WTC11 (cell line): ENCODE measurements around the gene IFNA5. TPM values are rescaled to one million over a fixed set of nuclear protein-coding genes. Genes with fewer than 3 reads are reported as not detected.

Experiments used
- ATAC-seq: fragments of 200-7000 bp; cut with Tn5 transposase; 2 replicates; pipeline ENCODE4 v1.10.0; 2021; ENCODE audit warnings: mild to moderate bottlenecking, moderate library complexity
- CTCF ChIA-PET: fragments of 300-600 bp; sonication (Branson Sonifier 250); formaldehyde crosslinking; loops from one replicate; lab custom pipeline; 2021; ENCODE audit warnings: antibody characterized with exemption; lab: Charles Lee
- POLR2A ChIA-PET: fragments of 350-600 bp; sonication (Branson Sonifier 250); formaldehyde crosslinking; loops from one replicate; lab custom pipeline; 2021; ENCODE audit warnings: antibody characterized with exemption; lab: Charles Lee
- DNase-seq: peaks from one replicate; pipeline ENCODE4 v3.0.0; 2021; ENCODE audit warnings: low spot score
- H3K27ac Mint-ChIP-seq: 2 replicates; pipeline ENCODE4 v1.8.0; 2021; ENCODE audit warnings: mixed read lengths
- H3K27me3 Mint-ChIP-seq: 2 replicates; pipeline ENCODE4 v1.8.0; 2021; ENCODE audit warnings: low read depth, mild to moderate bottlenecking, moderate library complexity, mixed read lengths
- H3K36me3 Mint-ChIP-seq: 2 replicates; pipeline ENCODE4 v1.8.0; 2021; ENCODE audit warnings: mixed read lengths
- H3K4me1 Mint-ChIP-seq: 2 replicates; pipeline ENCODE4 v1.8.0; 2022; ENCODE audit warnings: mixed read lengths
- H3K4me3 Mint-ChIP-seq: 2 replicates; pipeline ENCODE4 v1.8.0; 2021; ENCODE audit warnings: mild to moderate bottlenecking, moderate library complexity, mixed read lengths
- H3K9me3 Mint-ChIP-seq: 2 replicates; pipeline ENCODE4 v1.8.0; 2021; ENCODE audit warnings: mixed read lengths
- CREB1 ChIP-seq: sonication (generic); formaldehyde crosslinking; IDR thresholded peaks from 2 replicates; pipeline ENCODE4 v1.8.0; 2023; ENCODE audit warnings: mild to moderate bottlenecking, missing genetic modification reagents
- CREM ChIP-seq: sonication (generic); formaldehyde crosslinking; IDR thresholded peaks from 2 replicates; pipeline ENCODE4 v1.8.1; 2022; ENCODE audit warnings: mild to moderate bottlenecking, missing genetic modification reagents, moderate library complexity
- FOXP1 ChIP-seq: sonication (generic); formaldehyde crosslinking; IDR thresholded peaks from 2 replicates; pipeline ENCODE4 v1.8.0; 2022; ENCODE audit warnings: missing genetic modification reagents, mild to moderate bottlenecking, moderate library complexity, borderline replicate concordance
- GABPB1 ChIP-seq: sonication (generic); formaldehyde crosslinking; IDR thresholded peaks from 2 replicates; pipeline ENCODE4 v1.8.1; 2023; ENCODE audit warnings: mild to moderate bottlenecking, missing genetic modification reagents
- GTF2I ChIP-seq: fragments of 250-450 bp; sonication (Bioruptor Pico); conservative IDR thresholded peaks from 2 replicates; pipeline ENCODE4 v1.4.0; 2021; ENCODE audit warnings: mild to moderate bottlenecking
- IRF2 ChIP-seq: sonication (generic); formaldehyde crosslinking; IDR thresholded peaks from 2 replicates; pipeline ENCODE4 v1.8.0; 2022; ENCODE audit warnings: low read depth, missing genetic modification reagents, borderline replicate concordance
- MXD4 ChIP-seq: fragments of 250-450 bp; sonication (Bioruptor Pico); IDR thresholded peaks from 2 replicates; pipeline ENCODE4 v1.8.0; 2021; ENCODE audit warnings: mild to moderate bottlenecking, moderate library complexity, borderline replicate concordance
- NFE2L1 ChIP-seq: sonication (generic); formaldehyde crosslinking; IDR thresholded peaks from 2 replicates; pipeline ENCODE4 v1.8.1; 2023; ENCODE audit warnings: missing genetic modification reagents
- OVOL2 ChIP-seq: fragments of 250-450 bp; sonication (Bioruptor Pico); IDR thresholded peaks from 2 replicates; pipeline ENCODE4 v1.9.0; 2021; ENCODE audit warnings: mild to moderate bottlenecking, borderline replicate concordance
- SMAD3 ChIP-seq: sonication (generic); formaldehyde crosslinking; IDR thresholded peaks from 2 replicates; pipeline ENCODE4 v1.8.0; 2022; ENCODE audit warnings: missing genetic modification reagents, mild to moderate bottlenecking, borderline replicate concordance
- SMAD4 ChIP-seq: sonication (generic); formaldehyde crosslinking; IDR thresholded peaks from 2 replicates; pipeline ENCODE4 v1.8.0; 2022; ENCODE audit warnings: mild to moderate bottlenecking, missing genetic modification reagents
- TCF7 ChIP-seq: sonication (generic); formaldehyde crosslinking; IDR thresholded peaks from 2 replicates; pipeline ENCODE4 v1.8.0; 2022; ENCODE audit warnings: mild to moderate bottlenecking, low read depth, missing genetic modification reagents, moderate library complexity
- ZNF219 ChIP-seq: sonication (generic); formaldehyde crosslinking; IDR thresholded peaks from 2 replicates; pipeline ENCODE4 v1.8.0; 2023; ENCODE audit warnings: missing genetic modification reagents, mild to moderate bottlenecking, borderline replicate concordance
- ZNF396 ChIP-seq: fragments of 250-450 bp; sonication (Bioruptor Pico); IDR thresholded peaks from 2 replicates; pipeline ENCODE4 v1.8.0; 2021; ENCODE audit warnings: mild to moderate bottlenecking, moderate library complexity, borderline replicate concordance
- ZNF416 ChIP-seq: fragments of 250-450 bp; sonication (Bioruptor Pico); IDR thresholded peaks from 2 replicates; pipeline ENCODE4 v1.9.0; 2021; ENCODE audit warnings: mild to moderate bottlenecking, inconsistent platforms
- ZNF671 ChIP-seq: fragments of 250-450 bp; sonication (Bioruptor Pico); IDR thresholded peaks from 2 replicates; pipeline ENCODE4 v1.8.0; 2021; ENCODE audit warnings: mild to moderate bottlenecking
- total RNA-seq: library from RNA; stranded (reverse); gene quantifications from 3 replicates; pipeline ENCODE4 v1.2.3, GENCODE V29; 2021
- TF ChIP-seq, protein P1 (sequence below): sonication (generic); formaldehyde crosslinking; IDR thresholded peaks from 2 replicates; pipeline ENCODE4 v1.8.1; 2022; ENCODE audit warnings: low read depth, missing genetic modification reagents, borderline replicate concordance
- TF ChIP-seq, protein P2 (sequence below): fragments of 250-450 bp; sonication (Bioruptor Pico); conservative IDR thresholded peaks from 2 replicates; pipeline ENCODE4 v1.9.0; 2021; ENCODE audit warnings: mild to moderate bottlenecking
- TF ChIP-seq, protein P3 (sequence below): sonication (generic); formaldehyde crosslinking; IDR thresholded peaks from 2 replicates; pipeline ENCODE4 v1.8.0; 2022; ENCODE audit warnings: mild to moderate bottlenecking, missing genetic modification reagents
- TF ChIP-seq, protein P4 (sequence below): sonication (generic); formaldehyde crosslinking; IDR thresholded peaks from 2 replicates; pipeline ENCODE4 v1.8.0; 2023; ENCODE audit warnings: missing genetic modification reagents, mild to moderate bottlenecking, borderline replicate concordance

The IFNA5 gene
- total RNA-seq, 1 experiment from 2014 or later: not detected

DNA sequence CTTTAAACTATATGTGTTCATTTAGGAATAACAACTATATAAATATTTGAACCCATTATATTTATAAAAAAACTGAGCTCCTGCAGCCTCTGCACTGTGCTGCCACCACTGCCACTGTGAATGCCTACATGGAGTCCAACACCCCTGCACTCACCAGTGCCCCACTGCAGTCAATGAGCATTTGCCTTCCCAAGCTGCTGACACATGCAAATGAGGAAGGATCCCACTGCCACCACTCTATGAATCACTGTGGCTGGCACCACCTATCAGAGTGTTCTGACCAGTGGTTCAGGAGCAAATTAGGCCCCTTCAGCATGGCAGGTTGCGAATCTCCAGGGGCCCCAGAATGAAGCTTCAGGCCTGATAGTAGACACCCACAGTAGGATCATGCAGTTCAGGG, 9.1 kb downstream of the IFNA5 start:
- Mint-ChIP-seq H3K9me3 (0 out of 2 replicates have a peak, but pooled peaks cover 4% of the 10 kb centered on the region), H3K27me3 (peaks cover 36% of the 10 kb centered on the region), H3K4me3 (no peak overlapping the region), H3K4me1 (no peaks in the 10 kb centered on the region)
- POLR2A ChIA-PET: no interaction called here
- DNase-seq: no peak
- ATAC-seq: no peak
- CTCF ChIA-PET: interaction anchor here (0.8 to 1.1 kb wide), 2 partner anchors 30 to 138 kb away, joined by 3 to 4 read pairs; no protein-coding TSS in a partner anchor
- TF ChIP-seq SMAD3 (CRISPR knock-in tag) (no peak), GTF2I (CRISPR knock-in tag) (no peak), CREB1 (CRISPR knock-in tag) (no peak), SMAD4 (no peak), FOXP1 (CRISPR knock-in tag) (no peak), CREM (no peak), TCF7 (CRISPR knock-in tag) (no peak), OVOL2 (no peak), GABPB1 (CRISPR knock-in tag) (no peak), ZNF396 (CRISPR knock-in tag) (no peak), ZNF416 (no peak), MXD4 (CRISPR knock-in tag) (no peak), ZNF671 (no peak), ZNF219 (CRISPR knock-in tag) (no peak), NFE2L1 (CRISPR knock-in tag) (no peak), IRF2 (no peak)
- TF ChIP-seq, protein P1, sequence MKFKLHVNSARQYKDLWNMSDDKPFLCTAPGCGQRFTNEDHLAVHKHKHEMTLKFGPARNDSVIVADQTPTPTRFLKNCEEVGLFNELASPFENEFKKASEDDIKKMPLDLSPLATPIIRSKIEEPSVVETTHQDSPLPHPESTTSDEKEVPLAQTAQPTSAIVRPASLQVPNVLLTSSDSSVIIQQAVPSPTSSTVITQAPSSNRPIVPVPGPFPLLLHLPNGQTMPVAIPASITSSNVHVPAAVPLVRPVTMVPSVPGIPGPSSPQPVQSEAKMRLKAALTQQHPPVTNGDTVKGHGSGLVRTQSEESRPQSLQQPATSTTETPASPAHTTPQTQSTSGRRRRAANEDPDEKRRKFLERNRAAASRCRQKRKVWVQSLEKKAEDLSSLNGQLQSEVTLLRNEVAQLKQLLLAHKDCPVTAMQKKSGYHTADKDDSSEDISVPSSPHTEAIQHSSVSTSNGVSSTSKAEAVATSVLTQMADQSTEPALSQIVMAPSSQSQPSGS (CRISPR knock-in tag): no peak
- TF ChIP-seq, protein P2, sequence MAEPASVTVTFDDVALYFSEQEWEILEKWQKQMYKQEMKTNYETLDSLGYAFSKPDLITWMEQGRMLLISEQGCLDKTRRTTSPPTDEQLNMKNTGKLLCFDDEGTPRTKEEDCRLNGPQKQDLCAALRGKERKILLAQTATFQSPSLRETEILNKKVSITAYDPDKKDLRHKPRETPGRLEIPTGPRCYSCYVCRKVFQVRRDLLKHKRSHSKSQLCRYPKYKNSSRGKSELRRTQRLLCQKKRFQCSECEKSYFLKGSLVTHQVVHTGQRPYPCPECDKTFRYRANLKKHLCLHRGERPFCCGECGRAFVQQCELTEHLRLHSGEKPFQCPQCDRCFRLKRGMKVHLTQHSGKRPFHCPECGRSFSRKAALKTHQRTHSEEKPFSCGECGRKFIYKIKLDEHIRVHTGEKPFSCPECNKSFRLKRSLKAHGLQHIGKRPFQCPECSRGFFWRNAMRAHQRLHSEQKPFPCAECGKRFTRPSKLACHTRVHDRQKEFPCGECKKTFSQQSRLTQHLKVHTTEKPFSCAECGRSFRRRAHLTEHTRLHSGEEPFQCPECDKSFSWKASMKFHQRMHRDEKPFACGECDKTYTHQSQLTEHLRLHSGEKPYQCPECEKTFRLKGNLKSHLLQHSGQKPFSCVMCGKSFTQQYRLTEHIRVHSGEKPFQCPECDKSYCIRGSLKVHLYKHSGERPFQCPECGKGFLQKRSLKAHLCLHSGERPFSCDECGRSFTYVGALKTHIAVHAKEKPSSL: no peak
- TF ChIP-seq, protein P3, sequence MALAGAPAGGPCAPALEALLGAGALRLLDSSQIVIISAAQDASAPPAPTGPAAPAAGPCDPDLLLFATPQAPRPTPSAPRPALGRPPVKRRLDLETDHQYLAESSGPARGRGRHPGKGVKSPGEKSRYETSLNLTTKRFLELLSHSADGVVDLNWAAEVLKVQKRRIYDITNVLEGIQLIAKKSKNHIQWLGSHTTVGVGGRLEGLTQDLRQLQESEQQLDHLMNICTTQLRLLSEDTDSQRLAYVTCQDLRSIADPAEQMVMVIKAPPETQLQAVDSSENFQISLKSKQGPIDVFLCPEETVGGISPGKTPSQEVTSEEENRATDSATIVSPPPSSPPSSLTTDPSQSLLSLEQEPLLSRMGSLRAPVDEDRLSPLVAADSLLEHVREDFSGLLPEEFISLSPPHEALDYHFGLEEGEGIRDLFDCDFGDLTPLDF: no peak
- TF ChIP-seq, protein P4, sequence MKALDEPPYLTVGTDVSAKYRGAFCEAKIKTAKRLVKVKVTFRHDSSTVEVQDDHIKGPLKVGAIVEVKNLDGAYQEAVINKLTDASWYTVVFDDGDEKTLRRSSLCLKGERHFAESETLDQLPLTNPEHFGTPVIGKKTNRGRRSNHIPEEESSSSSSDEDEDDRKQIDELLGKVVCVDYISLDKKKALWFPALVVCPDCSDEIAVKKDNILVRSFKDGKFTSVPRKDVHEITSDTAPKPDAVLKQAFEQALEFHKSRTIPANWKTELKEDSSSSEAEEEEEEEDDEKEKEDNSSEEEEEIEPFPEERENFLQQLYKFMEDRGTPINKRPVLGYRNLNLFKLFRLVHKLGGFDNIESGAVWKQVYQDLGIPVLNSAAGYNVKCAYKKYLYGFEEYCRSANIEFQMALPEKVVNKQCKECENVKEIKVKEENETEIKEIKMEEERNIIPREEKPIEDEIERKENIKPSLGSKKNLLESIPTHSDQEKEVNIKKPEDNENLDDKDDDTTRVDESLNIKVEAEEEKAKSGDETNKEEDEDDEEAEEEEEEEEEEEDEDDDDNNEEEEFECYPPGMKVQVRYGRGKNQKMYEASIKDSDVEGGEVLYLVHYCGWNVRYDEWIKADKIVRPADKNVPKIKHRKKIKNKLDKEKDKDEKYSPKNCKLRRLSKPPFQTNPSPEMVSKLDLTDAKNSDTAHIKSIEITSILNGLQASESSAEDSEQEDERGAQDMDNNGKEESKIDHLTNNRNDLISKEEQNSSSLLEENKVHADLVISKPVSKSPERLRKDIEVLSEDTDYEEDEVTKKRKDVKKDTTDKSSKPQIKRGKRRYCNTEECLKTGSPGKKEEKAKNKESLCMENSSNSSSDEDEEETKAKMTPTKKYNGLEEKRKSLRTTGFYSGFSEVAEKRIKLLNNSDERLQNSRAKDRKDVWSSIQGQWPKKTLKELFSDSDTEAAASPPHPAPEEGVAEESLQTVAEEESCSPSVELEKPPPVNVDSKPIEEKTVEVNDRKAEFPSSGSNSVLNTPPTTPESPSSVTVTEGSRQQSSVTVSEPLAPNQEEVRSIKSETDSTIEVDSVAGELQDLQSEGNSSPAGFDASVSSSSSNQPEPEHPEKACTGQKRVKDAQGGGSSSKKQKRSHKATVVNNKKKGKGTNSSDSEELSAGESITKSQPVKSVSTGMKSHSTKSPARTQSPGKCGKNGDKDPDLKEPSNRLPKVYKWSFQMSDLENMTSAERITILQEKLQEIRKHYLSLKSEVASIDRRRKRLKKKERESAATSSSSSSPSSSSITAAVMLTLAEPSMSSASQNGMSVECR: no peak
- TF ChIP-seq, all 79 proteins: peak for 0
- no peak overlapping the region for H3K27ac Mint-ChIP-seq
- no peaks in the 10 kb centered on the region for H3K36me3 Mint-ChIP-seq
